HG03108 (cell line): ENCODE data around the gene MAP3K4.

Source experiments
- ATAC-seq: cut with Tn5 transposase; IDR thresholded peaks from one replicate; pipeline ENCODE4 v1.9.1; 2021; ENCODE audit warnings: moderate library complexity; ENCODE audit not compliant: unreplicated experiment

The MAP3K4 gene

GRCh38 chr6:161137839-161138542 is 146.4 kb downstream of the MAP3K4 start:
- ATAC-seq = no peak

DNA sequence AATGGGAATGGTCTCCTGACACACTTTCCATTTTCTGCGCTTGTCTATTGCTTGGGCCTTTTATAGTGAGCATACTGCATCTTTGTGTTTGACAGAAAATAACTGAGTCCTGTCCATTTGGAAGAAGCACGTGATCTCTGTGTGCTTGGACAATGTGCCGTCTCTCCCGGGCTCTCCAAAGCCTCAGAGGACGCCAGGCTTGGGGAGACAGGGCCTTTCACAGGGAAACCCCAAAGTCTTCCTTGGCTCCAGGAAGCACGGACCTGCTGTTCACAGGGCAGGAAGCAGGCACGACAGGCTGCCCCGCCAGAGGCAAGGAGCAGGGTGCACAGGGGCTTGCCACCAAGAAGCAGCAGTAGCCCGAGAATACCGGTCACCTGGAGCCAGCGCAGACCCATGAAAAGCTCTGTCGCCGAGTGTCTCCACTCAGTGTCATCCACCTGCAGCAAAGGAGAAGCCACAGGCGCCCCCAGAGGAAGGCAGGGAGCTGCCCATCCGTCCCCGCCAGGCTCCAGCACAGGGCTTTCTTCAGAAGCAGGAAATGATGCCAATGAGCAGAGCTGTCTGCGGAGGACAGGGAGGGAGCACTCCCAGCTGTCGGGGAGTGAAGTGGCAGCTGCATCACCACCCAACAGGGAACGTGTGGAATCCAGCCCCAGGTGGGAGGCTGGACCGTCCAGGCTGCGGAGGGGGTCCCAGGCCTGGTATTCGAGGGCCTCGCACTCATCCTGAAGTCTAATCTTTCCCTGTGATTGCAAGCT is 147.2 kb downstream of the MAP3K4 start:
- ATAC-seq = no peak

GRCh38 chr6:161139304-161139765 is 147.8 kb downstream of the MAP3K4 start:
- ATAC-seq = no peak

- ATAC-seq = no peak
Observed at GRCh38 chr6:161139766-161140553, 148.4 kb downstream of the MAP3K4 start.

DNA sequence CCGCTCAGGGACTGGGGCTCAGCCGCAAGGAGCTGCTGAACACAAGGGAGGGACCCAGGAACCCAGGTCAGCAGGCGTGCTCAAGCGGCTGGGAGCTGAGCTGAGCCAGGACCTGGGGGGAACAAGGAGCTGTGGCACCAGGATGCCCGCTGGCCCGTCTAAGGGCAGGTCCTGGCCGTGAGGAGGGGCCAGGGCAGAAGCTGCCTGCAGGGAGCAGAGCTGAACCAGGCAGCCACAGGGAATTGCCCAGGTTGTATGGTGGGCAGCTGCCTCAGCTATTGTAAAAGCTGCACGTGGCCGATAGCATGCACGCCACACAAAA is 148.9 kb downstream of the MAP3K4 start:
- ATAC-seq = no peak

DNA sequence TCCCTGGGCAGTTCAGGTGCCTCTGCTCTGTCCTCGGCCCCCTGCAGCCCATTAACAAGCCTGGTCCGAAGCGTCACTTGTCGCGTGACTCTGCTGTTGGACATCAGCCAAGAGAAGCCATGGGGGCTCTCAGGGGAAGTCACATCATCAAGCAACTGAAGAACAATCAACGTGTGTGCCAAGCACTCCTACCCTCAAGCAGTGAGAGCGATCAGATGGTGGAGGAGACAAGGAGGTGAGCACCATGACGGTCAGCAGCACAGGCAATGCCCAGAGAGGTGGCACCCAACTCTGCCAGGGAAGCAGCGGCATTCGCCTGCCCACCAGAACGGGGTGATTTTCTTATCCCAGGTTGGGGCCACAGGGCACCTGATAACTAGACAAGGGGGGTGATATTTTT is 149.6 kb downstream of the MAP3K4 start:
- no peak for ATAC-seq

DNA sequence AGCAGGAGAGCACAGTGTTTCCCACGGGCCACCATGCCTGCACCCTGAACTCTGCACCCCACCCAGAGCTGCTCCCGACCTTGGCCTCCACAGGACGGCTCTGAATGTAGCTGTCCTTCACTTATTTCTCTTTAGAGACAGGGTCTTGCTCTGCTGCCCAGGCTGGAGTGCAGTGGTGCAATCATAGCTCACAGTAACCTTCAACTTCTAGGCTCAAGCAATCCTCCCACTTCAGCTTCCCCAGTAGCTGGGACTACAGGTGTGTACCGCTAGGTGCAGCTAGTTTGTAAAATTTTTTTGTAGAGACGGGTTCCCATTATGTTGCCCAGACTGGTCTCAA is 151.4 kb downstream of the MAP3K4 start:
- ATAC-seq = no peak

- ATAC-seq = no peak
Observed at GRCh38 chr6:161143663-161144430, 152.3 kb downstream of the MAP3K4 start.

- ATAC-seq = no peak
Observed at GRCh38 chr6:161150136-161150535, 158.6 kb downstream of the MAP3K4 start.

DNA sequence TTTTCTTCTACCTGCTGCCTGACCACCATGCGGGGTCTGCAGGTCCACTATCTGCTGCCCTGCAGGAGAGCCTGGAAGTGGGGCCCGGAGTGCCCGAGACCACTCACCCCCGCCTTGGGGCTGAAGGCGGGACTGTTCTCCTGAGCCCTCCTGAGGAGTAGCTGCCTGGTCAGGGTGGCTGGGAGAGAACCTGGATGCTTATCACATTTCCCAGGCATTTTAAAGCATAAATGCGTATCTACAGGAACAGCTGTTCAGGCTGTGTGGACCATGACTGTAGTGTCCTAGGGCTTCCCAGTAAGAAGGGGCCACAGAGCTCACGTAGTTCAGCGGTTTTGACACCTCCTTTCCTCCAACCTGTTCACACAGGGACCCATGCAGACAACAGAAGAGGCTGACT is 159.0 kb downstream of the MAP3K4 start:
- ATAC-seq = no peak

- ATAC-seq = no peak
Observed at GRCh38 chr6:161151059-161151645, 159.6 kb downstream of the MAP3K4 start.

- ATAC-seq = no peak
Observed at GRCh38 chr6:161151660-161152526, 160.3 kb downstream of the MAP3K4 start.

DNA sequence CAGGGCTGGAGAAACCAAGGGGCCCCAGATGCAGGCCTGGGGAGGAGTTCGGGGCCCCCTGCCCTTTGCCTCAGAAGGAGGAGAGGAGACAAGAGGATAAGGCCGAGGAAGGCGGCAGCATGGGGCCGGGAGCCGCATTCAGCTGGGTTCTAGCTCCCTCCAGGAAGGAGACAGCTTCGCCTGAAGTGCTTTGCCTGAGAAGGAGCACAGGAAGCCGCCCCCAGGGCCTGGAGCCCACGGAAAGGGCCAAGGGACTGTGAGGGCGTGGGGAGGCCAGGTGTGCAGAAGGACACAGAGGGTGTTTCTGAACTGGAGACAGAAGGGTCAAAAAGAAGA is 160.9 kb downstream of the MAP3K4 start:
- no peak for ATAC-seq

GRCh38 chr6:161152907-161153662 is 161.5 kb downstream of the MAP3K4 start:
- ATAC-seq = no peak

DNA sequence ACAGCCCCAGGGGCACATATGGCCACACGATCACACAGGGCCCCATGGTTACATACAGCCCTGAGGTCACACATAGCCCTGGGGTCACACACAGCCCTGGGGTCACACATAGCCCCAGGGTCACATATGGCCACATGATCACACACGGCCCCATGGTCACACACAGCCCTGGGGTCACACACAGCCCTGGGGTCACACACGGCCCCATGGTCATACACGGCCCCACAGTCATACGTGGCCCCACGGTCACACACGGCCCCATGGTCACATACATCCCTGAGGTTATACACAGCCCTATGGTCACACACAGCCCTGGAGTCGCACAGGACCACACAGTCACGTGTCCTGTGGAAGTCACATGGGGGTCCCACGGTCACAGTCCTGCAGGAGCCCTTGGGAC is 162.2 kb downstream of the MAP3K4 start:
- no peak for ATAC-seq

DNA sequence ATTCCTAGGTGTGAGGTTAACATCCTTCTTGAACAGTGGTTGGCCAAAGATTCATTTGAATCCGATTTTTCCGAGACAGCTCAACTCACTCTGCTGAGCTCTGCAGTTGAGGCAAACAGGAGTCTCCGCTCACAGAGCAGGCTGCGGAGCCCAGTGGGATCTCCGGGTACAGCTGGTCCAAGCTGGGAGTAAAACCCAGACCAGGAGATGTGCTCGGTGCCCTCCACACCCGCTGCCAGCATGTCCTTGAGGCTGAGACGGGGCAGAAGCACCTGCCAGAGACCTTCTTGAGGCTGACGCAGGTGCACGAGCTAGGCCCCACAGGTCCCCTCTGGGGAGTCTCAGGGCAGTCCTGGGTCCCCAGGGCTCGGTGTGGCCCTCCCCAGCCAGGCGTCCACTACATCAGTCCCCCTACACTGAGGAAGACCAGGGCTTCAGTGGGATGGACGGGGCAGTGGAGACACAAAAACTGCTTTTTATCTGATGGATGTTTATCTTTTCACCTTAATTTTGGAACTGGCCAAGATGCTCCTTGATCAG is 163.3 kb downstream of the MAP3K4 start:
- no peak for ATAC-seq

DNA sequence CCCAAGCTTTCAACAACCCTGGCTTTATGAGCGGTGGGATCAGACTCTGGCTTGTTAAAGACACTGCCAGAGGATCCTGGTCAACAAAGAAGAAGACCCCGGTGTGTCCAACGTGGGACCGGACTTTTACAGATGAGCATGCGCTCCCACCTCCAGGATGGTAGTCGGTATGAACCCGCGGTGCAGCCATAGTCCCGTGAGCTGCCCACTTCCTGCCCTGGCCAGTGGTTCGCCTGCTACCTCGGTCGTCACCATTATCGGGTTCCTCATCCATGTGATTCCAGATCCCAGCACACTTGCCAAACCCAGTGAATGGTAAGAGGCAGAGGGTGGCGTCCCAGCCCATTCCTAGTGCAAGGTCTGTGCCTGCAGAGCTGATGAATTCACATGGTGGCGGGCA is 169.6 kb downstream of the MAP3K4 start:
- no peak for ATAC-seq

DNA sequence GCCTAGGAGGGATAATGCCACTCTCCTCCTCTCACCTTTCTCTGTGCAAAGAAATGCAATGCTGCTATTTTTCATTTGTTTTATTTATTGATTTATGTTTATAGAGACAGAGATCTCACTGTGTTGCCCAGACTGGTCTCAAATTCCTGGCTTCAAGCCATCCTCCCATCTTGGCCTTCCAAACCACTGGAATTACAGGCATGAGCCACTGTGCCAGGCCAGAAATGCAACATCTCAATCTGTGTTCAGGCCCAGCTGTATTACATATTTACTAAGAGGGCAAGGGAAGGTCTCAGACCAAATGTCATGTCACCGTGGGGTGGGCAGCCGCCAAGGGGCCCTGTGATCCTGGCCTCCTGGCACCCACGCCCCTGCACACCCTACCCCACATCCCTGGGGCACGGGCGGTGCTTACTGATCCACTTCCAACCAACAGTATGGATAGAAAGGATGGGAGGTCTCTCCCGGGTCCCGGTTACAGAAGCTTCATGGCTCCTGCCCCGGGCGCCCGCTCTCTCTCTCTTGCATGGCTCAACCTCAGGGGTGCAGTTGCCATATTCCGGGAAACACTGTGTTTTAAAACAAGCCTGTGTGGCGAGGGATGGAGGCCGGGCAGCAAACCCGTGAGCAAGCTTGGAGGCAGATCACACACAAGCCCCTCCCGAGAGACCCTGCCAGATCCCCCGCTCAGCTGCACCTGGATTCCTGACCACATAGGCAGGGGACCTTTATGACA is 170.5 kb downstream of the MAP3K4 start:
- ATAC-seq = no peak
